ENCODE results near the gene PECR.

PECR gene

DNA sequence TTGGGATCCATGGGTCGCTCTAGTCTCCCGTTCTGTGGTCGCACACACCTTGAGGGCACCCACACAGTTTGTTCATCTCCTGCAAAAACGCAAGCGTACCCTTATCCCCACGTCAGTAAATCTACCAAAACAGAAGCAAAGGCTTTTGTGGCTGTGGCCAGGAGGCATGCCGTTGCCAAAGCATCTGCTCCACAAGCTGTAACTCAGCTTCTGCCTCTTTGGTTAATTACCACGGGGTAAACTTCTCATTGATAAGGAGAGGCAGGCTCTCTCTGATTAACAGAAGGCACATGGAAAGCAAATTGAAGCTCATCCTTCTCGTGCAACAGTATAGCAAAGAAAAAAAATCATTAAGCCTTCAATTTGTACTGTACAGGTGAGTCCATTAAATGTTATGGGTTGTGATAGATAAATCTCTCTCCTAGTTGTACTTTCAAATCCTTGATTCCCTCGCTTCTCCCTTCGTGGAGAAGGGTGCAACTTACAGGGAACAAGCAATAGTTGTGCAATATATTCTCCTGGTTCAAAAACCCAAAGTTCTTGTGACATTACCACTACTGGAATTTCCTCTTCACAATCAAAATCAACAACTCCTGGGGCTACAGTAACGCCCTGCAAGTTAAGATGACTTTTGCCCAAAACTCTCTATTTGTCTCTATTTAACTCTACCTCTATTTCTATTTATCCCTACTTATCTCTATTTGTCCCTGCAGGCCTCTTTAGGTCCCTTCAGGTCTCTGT lies 10.3 kb downstream of the PECR start:
- no peak for DNase-seq (ENCODE audit: low read depth in 2 of 2)

DNA sequence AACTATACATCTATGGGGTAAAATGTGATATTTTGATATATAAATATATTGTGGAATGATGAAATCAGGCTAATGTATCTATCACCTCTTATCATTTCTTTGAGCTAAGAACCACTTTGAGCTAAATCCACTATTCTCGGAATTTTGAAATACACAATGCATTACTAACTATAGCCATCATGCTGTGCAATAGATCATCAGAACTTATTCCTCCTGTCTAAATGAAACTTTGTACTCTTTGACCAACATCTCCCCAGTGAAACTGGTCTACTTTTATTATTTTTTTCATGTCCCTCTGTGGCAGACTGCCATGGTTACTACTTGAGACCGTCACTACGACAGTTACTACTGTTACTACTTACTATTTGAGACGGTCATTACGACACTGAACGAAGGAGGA lies 11.4 kb downstream of the PECR start:
- no peak for DNase-seq (ENCODE audit: low read depth in 2 of 2)

DNA sequence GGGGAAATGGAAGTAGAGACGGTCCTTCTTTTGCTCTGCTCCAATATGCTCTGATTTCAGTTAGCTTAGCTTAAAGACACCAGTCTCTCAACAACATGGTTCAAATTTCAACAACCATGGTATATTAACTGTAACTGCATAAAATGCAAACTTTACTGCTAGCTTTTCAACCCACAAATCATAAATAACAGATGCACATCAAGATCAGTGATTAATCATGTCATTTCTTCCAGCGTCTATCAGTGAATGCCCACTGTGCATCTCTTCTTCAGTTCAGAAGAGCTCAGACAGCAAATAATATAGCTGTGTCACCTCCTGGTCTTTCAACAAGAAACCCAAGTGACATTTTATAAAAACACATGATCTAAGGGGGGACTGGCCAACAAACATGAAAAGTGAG lies 12.6 kb downstream of the PECR start:
- no peak for DNase-seq (ENCODE audit: low read depth in 2 of 2)

DNA sequence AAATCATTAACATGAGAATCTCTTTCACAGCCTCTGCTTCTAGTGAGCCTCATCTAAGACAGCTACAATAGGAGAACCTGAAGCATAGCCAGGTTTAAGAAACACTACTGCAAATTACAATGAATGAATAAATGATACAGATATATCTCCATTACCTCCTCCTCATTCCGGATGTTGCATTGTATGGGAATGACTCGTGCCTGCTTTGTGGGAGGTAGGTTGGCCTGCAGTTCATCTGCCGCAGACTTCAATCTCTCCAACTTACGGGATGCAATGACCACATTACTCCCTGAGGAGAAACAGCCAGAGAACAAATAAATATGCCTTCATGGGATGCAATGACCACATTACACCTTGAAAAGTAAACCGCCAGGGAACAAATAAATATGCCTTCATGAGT lies 15.4 kb downstream of the PECR start:
- no peak for DNase-seq (ENCODE audit: low read depth in 2 of 2)

- no peak for DNase-seq (ENCODE audit: low read depth in 2 of 2)
Observed at GRCh38 chr2:216064665-216065064, 16.9 kb downstream of the PECR start.

DNA sequence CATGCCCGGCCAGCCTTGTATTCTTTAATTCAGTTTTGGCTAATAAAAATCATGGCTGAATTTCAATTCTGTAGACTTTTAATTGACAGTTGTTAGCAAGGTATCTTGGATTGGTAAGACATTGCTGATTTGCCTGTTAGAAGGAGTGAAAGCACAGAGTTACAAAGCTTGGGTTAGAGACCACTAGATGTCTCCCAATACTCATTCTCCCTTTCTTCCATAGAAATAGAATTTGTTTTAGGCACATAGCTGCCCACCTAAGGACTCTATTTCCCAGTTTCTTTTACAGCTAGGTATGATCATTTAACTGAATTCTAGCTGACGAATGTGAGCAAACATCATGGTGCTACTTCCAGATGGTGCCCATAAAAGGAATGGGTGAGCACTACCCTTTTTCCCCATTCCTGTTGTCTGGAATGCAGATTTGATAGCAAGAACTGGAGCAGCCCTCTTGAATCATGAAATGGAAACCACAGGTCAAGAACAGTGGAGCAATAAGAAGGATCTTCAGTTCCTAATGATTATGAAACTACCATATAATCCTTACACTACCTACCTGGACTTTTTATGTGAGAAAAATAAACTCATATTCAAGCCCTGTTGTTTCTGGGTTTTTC lies 17.5 kb downstream of the PECR start:
- DNase-seq (ENCODE audit: low read depth in 2 of 2), result no peak

- DNase-seq (ENCODE audit: low read depth in 2 of 2), result no peak
Observed at GRCh38 chr2:216059233-216059834, 22.3 kb downstream of the PECR start.

- peak; percentile 19 to 26 for DNase-seq (ENCODE audit: low read depth in 2 of 2)
Observed at GRCh38 chr2:216057688-216058193, 23.9 kb downstream of the PECR start.

- no peak for DNase-seq (ENCODE audit: low read depth in 2 of 2)
Observed at GRCh38 chr2:216056739-216057138, 24.9 kb downstream of the PECR start.

- DNase-seq (ENCODE audit: low read depth in 2 of 2), result no peak
Observed at GRCh38 chr2:216055680-216056079, 25.9 kb downstream of the PECR start.

DNA sequence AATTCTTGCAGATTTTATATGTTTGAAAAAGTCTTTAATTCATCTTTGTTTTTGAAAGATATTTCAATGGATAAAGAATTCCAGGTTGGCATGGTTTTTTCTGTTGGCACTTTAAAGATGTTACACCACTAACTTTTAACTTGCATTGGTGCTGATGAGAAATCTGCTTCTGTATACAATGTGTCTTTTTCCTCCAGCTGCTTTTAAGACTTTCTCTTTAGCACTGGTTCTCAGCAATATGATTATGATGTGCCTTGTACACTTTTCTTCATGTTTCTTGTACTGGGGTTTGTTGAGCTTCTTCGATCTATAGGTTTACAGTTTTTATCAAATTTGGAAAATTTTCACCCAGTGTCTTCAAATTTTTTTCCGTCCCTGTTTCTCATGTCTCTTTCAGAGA lies 29.2 kb downstream of the PECR start:
- no peak for DNase-seq (ENCODE audit: low read depth in 2 of 2)

DNA sequence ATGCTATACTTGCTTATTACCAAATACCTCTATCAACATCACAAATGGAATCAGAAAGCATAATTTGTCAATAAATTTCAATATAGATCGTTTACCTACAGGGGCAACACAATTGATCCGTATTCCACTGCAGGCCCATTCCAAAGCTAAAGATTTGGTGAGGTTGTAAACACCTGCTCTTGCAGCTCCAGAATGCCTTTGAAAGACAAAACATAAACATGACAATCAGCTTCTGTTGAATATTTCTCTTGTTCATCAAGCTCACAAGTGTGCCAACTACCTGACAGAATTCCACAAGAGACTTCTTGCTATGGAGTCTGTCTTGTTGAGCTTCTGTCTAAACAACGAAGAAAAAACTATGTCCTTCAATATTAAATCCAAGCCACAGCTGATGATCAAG lies 30.3 kb downstream of the PECR start:
- DNase-seq (ENCODE audit: low read depth in 2 of 2), result no peak

GRCh38 chr2:216049452-216049851 lies 32.2 kb downstream of the PECR start:
- no peak for DNase-seq (ENCODE audit: low read depth in 2 of 2)

GRCh38 chr2:216047397-216047796 lies 34.2 kb downstream of the PECR start:
- DNase-seq (ENCODE audit: low read depth in 2 of 2), result no peak

- DNase-seq (ENCODE audit: low read depth in 2 of 2), result no peak
Observed at GRCh38 chr2:216044883-216045486, 36.6 kb downstream of the PECR start.

DNA sequence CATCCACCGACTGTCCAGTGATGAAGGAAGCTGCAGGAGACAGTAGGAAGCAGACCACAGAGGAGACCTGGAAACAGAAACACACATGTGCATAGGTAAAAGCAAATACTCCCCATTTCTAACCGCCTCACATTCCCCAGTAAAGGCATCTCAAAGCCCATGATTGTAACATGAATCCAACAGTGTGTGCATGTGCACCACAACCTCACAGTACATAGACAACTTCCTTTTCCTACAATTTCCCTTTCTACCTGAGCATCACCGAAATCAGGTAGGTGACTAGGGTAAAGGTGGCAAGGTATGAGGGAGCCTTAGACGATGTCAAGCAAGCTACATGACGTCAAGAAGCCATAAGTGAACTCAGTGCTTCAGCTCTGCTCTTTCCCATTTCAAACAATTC lies 37.7 kb downstream of the PECR start:
- no peak for DNase-seq (ENCODE audit: low read depth in 2 of 2)

- DNase-seq (ENCODE audit: low read depth in 2 of 2), result no peak
Observed at GRCh38 chr2:216041438-216041837, 40.2 kb downstream of the PECR start.

GRCh38 chr2:216039918-216040317 lies 41.7 kb downstream of the PECR start:
- no peak for DNase-seq (ENCODE audit: low read depth in 2 of 2)

- DNase-seq (ENCODE audit: low read depth in 2 of 2), result peak; percentile 54 to 62
Observed at GRCh38 chr2:216034065-216034464, 47.5 kb downstream of the PECR start.

DNA sequence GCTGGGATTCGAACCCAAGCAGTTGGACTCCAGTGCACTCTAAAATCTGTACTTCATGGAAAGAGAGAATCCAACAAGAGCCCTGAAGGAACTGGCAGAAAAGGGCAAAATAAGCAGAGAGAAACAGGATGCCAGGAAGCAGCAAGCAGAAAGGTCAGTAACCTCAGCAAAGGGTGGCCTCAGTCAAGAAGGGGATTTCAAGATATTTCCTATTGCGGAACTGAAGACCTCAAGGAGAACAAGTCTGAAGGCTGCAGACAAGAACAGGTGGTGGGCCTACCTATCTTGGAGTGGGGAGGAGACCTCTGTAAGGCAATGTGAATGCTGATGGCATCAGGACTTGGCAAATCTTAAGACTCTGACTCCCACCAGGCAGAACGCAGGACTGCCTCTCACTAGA lies 48.2 kb downstream of the PECR start:
- DNase-seq (ENCODE audit: low read depth in 2 of 2), result no peak

DNA sequence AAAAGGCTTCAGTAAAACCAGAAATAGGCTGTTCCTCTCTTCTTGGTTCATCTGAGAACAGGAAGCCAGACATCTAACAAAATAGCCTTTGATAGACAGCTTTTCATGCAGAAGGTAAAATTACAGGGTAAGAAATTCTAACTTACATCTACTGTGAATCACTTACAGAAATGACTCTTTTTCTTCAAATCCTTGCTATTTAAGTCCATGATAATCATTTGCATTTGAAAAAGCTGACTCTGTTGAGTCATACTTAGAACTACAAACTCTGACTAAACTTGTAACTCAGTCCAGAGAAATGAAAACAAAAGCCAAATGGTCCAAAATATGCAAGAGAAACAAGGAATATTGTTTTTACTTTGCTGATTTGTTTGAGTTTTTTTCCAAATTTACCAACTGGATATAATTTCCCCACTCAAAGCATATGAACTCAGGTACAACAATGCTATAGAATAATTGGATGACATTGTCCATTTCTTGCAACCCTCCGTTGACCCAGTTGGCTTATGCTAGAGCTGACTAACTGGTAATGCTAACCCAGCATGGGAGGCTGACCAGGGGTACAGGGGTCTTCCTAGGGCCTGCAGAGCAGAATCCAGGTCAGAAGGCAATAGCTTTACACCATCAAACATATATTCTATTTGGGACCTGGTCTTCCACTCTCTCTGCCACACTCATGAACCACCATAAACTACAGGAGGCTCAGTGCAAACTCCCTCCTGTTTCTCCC lies 49.5 kb downstream of the PECR start:
- DNase-seq (ENCODE audit: low read depth in 2 of 2), result no peak

DNA sequence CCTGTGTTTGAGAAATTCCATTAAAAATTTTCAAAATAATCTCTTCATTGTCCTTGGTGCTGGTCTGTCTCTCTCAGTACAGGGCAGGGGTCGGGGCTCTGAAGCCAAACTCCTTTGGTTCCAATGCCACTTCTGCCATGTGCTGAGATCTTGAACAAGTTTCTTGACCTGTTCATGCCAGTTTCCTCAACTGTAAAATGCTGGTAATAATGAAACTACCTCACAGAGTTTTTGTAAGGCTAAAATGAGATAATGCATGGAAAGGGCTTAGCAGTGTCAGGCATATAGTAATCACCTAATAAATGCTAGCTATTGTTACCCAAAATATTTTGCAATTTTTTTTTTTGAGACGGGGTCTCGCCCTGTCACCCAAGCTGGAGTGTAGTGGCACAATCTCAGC lies 51.4 kb downstream of the PECR start:
- DNase-seq (ENCODE audit: low read depth in 2 of 2), result no peak

Data from stimulated activated CD8-positive, alpha-beta memory T cell treated with anti-CD3 and anti-CD28 coated beads, Interleukin-7, amount 100 ng/mL, for 1 hour (primary cell).